Stimulated activated CD8-positive, alpha-beta memory T cell treated with anti-CD3 and anti-CD28 coated beads, Interleukin-15, amount 100 ng/mL, for 48 hours (primary cell): ENCODE results near the gene GRID2.
"Not testable (repeated sequence)": the region's sequence is repeated elsewhere in the genome, so short reads cannot be mapped to it uniquely, and the experiment has no call there.

Experiments used
- DNase-seq, 2 donors: peaks; one replicate each; pipeline ENCODE4 v3.0.0-alpha.2; 2020; ENCODE audit warnings: low read depth in 2 of 2

Gene GRID2

DNA sequence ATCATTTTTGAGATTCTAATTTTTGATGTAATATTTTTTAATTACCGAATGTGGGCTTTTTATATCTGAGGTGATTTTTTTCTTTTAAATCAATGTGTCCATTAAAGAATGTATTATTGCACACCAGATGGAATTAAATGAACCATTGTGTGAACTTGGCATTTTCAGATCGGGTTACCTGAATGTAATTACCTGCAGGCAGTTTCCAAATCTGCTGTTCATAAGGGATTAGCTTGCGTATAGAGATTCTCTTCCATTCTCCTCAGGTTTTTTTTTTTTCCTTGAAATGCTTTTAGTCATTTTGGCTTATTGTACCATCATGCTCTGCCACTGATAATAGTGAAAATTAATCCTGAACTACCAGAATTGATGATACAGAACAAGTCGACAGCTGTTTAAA lies 1013.3 kb downstream of the GRID2 start:
- no peak for DNase-seq

GRCh38 chr4:93317561-93317960 lies 1013.8 kb downstream of the GRID2 start:
- no peak for DNase-seq

DNA sequence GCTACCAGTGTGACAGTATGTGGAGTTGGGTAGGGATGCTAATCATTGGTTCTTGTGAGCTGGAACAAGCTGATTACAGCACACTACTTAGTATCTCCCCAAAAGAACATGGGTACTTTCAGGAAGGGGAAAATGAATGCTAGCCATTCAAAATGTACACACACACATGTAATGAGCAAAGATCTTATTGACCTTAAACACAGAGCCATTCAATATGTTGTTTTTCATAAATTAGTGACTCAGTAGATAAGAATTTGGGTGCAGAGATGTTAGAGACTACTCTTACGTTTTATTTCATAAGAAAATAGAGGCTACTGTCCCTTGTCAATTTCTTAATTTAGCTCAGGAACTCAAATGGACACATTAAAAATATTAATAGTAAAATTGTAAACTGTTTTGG lies 1015.3 kb downstream of the GRID2 start:
- DNase-seq = no peak

DNA sequence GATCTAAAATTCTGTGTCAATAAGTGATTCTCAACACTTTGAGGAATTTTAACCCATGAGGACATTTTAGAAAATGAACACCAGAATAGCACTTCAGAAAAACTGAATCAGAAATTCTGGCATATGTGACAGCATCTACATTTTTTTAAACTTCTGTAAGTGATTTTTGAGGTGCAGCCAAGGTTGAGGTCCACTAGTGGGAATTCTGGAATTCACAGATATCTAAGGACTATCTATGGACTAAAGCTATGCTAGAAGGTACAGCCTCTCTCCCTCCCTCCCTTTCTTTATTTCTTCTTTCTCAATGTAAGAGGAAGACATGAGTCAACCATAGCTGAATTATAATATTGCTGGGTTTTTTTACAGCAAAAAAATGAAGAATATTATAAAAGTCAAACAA lies 1016.6 kb downstream of the GRID2 start:
- DNase-seq = no peak

- DNase-seq = no peak
Observed at GRCh38 chr4:93327346-93327745, 1023.6 kb downstream of the GRID2 start.

- DNase-seq = no peak
Observed at GRCh38 chr4:93334003-93334402, 1030.2 kb downstream of the GRID2 start.

GRCh38 chr4:93337196-93337595 lies 1033.4 kb downstream of the GRID2 start:
- no peak for DNase-seq

DNA sequence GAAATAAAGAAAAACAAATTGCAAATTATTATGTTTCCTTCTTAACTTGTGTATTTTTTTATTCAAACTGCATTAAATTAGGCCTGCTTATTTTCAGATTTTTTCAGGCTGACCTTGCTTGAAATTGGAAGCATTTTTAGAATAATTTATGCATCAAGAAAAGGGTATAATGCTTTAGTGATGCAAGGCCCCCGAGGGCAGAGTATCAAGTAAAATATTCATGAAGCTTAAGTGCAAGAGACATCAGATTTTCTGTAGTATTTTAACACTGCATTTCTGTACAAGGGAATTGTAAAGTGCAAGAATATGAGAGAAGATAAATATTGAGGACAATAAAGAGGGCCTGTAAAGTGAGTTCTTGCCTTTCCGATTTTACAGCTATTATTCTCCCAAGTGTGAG lies 1039.0 kb downstream of the GRID2 start:
- no peak for DNase-seq

- DNase-seq = no peak
Observed at GRCh38 chr4:93346840-93347239, 1043.1 kb downstream of the GRID2 start.

- no peak for DNase-seq
Observed at GRCh38 chr4:93348896-93349295, 1045.1 kb downstream of the GRID2 start.

GRCh38 chr4:93351846-93352245 lies 1048.1 kb downstream of the GRID2 start:
- DNase-seq = no peak

- no peak for DNase-seq
Observed at GRCh38 chr4:93355411-93355810, 1051.6 kb downstream of the GRID2 start.

DNA sequence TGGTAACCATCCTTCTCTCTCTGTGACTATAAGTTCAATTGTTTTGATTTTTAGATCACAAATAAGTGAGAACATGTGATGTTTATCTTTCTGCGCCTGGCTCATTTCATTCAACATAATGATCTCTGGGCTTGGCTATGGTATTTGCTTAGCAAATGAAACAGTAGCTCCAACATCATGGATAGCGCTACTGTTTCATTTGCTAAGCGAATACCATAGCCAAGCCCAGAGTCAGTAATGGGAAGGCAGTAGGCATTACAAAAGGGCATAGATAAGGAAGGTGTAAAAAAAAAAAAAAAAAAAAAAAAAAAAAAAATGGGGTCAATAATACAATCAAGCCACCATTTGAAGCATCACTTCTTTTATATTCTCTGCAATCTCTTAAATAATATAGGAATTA lies 1055.8 kb downstream of the GRID2 start:
- DNase-seq = no peak

DNA sequence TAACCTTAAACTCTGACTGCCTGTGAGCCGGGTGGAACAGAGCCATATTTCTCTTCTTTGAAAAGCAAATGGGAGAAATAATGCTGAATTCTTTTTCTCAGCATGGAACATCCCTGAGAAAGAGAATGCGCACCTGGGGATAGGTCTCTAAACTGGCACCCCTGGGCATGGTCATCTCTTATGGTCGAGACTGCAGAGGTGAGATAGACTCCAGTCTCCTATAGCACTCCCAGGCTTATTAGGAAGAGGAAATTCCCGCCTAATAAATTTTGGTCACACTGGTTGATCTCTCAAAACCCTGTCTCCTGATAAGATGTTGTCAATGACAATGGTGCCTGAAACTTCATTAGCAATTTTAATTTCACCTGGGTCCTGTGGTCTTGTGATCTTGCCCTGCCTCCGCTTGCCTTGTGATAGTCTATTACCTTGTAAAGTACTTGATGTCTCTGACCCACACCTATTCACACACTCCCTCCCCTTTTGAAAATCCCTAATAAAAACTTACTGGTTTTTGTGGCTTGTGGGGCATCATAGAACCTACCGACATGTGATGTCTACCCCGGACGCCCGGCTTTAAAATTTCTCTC lies 1062.5 kb downstream of the GRID2 start:
- DNase-seq = not testable (repeated sequence)

GRCh38 chr4:93368968-93369367 lies 1065.2 kb downstream of the GRID2 start:
- DNase-seq = no peak

GRCh38 chr4:93370256-93370655 lies 1066.5 kb downstream of the GRID2 start:
- no peak for DNase-seq

DNA sequence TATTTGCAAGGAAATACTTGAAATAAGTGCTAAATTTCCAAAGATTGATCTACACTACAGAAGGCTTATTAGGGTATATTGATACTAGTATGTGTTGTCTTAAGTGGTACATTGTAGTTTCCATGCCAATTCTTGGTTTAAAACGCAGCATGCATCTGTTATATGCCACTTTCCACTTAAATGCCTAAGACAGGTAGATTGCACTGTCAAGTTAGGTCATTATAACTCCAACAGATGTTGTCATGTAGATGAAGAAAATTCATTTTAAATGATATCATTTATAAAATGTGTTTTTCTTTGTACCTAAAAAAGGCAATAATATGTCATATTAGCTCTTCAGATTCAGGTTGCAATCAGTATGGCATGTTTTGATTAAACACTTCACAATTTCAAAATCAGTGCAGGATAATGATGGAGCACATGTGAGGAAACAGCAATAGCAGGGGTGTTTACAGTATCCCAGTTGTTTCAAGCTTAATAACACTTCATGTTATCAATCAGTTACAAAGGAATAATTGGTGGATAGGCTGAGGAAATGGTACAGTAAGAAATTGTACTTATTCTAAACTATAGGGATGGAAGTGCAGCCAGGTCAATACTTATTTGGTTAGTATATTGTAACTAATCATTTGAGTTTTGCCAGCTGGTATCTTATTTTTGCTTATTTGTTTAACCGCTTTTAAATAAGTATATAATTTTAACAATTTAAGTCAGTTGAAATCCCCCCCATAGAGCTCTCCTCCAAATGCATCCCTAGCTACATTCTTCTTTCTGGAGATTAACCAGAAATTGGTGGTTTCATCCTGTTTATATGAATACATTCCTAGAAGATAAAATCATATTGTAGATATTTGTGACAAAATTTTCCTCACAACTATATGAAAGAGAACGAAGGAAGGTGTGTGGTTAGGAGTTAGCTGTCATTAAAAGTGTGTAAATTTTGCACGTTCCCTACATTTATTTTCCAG lies 1070.4 kb downstream of the GRID2 start:
- no peak for DNase-seq

GRCh38 chr4:93384241-93384640 lies 1080.5 kb downstream of the GRID2 start:
- DNase-seq = no peak

DNA sequence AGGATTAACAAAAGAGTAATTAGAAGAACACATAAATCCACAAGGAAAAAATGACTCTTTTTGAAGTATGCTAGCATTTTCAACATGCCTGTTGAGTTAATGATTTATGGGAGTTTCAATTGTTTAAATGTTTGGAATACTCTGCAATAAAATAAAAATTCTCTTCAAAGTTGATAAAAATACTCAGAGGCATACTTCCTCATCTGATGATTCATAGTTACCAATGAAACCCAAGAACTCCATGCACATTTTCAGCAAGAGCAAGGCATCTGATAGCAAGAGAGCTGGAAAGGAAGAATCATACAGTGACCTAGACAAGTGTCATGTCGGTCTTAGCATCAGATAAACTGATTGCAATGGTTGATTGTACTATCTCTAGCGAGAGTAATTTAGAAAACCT lies 1081.1 kb downstream of the GRID2 start:
- no peak for DNase-seq

GRCh38 chr4:93394545-93395081 lies 1090.8 kb downstream of the GRID2 start:
- no peak for DNase-seq

DNA sequence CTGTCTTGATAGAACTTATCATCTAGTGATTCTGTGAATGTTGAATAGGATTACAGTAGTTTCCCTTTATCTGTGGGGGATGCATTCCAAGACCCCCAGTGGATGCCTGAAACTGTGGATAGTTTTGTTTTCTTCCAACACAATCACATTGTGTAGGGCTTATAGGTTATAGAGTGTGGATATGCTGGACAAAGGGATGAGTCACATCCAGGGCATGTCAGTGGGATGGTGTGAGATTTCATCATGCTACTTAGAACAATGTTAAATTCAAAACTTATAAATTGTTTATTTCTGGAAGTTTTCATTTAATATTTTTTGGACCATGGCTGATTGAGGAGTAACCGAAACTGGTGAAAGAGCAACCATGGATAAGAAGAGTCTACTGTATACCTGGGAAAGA lies 1092.5 kb downstream of the GRID2 start:
- no peak for DNase-seq

DNA sequence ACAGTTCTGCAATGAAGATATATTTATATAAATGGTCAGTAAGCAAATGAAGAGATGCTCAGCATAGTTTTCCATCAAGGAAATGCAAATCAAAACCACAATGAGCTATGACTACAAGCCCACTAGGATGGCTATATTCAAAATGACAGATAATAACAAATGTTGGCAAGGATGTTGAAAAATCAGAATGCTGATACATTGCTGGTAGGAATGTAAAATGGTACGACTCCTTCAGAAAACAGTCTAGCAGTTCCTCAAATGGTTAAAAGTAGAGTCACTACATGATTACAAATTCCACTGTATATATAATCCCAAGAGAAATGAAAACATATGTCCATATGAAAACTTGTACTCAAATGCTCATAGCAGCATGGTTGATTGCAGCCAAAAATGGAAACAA lies 1099.8 kb downstream of the GRID2 start:
- DNase-seq = no peak
